NB4 (cell line): ENCODE results near the gene ADAM12.

Experiments used
- POLR2A ChIP-seq: IDR thresholded peaks from 2 replicates; pipeline ENCODE4 v1.6.1; 2011; ENCODE audit warnings: mild to moderate bottlenecking; ENCODE audit not compliant: insufficient read length; ENCODE audit errors: extremely low read depth
- TF ChIP-seq, protein P1 (sequence below): IDR thresholded peaks from one replicate; pipeline ENCODE4 v1.5.1; 2012; ENCODE audit warnings: low read depth, low read length

DNA sequence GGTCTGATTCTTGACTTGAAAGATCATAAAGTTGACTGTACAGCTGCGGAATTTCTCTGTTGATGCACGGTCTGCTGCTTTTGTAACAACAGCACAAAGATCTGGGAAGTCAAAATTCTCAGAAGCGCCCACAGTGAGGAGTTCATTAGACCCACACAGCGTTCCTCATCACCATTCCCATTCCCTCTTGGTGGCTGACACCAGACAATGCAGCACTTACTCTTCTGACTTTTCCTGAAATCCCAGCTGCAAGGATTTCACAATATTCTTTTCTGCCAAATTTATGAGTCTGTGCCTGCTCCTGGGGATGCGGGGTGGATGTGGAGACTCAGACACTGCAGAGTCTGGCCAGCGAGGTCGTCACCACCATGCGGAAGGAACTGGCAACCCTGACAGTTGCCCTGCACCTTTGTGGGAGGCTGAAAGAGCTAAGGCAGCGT, 258.0 kb downstream of the ADAM12 start:
- no peak for TF ChIP-seq POLR2A
- TF ChIP-seq, protein P1, sequence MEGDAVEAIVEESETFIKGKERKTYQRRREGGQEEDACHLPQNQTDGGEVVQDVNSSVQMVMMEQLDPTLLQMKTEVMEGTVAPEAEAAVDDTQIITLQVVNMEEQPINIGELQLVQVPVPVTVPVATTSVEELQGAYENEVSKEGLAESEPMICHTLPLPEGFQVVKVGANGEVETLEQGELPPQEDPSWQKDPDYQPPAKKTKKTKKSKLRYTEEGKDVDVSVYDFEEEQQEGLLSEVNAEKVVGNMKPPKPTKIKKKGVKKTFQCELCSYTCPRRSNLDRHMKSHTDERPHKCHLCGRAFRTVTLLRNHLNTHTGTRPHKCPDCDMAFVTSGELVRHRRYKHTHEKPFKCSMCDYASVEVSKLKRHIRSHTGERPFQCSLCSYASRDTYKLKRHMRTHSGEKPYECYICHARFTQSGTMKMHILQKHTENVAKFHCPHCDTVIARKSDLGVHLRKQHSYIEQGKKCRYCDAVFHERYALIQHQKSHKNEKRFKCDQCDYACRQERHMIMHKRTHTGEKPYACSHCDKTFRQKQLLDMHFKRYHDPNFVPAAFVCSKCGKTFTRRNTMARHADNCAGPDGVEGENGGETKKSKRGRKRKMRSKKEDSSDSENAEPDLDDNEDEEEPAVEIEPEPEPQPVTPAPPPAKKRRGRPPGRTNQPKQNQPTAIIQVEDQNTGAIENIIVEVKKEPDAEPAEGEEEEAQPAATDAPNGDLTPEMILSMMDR = no peak
